HEK293 (cell line): Measurements from ENCODE around the gene PTPRN.

Source experiments
- KLF1 ChIP-seq: fragments of 450-650 bp; formaldehyde crosslinking; IDR thresholded peaks from 2 replicates; pipeline ENCODE4 v1.5.1; 2016; ENCODE audit warnings: missing biosample characterization, missing genetic modification characterization
- KLF16 ChIP-seq: fragments of 450-650 bp; formaldehyde crosslinking; IDR thresholded peaks from 2 replicates; pipeline ENCODE4 v1.5.1; 2017; ENCODE audit warnings: missing biosample characterization, missing genetic modification characterization
- PRDM1 ChIP-seq: fragments of 450-650 bp; formaldehyde crosslinking; IDR thresholded peaks from 2 replicates; pipeline ENCODE4; 2016; ENCODE audit warnings: missing biosample characterization, missing genetic modification characterization
- SALL2 ChIP-seq: fragments of 450-650 bp; formaldehyde crosslinking; IDR thresholded peaks from 2 replicates; pipeline ENCODE4 v1.5.0; 2017; ENCODE audit warnings: missing biosample characterization, mild to moderate bottlenecking, missing genetic modification characterization, borderline replicate concordance
- YY1 ChIP-seq: fragments of 450-650 bp; formaldehyde crosslinking; IDR thresholded peaks from 2 replicates; pipeline ENCODE4 v1.5.1; 2018; ENCODE audit warnings: missing biosample characterization, missing genetic modification characterization
- ZNF174 ChIP-seq: fragments of 450-650 bp; formaldehyde crosslinking; IDR thresholded peaks from 2 replicates; pipeline ENCODE4 v1.5.0; 2017; ENCODE audit warnings: missing biosample characterization, mild to moderate bottlenecking, missing genetic modification characterization
- ZNF24 ChIP-seq: fragments of 450-650 bp; formaldehyde crosslinking; IDR thresholded peaks from 2 replicates; pipeline ENCODE4 v1.5.1; 2016; ENCODE audit warnings: missing biosample characterization, missing genetic modification characterization
- ZNF704 ChIP-seq: fragments of 450-650 bp; formaldehyde crosslinking; IDR thresholded peaks from 2 replicates; pipeline ENCODE4 v1.5.1; 2016; ENCODE audit warnings: missing biosample characterization, missing genetic modification characterization
- ZNF776 ChIP-seq: fragments of 450-650 bp; formaldehyde crosslinking; IDR thresholded peaks from 2 replicates; pipeline ENCODE4 v1.5.0; 2017; ENCODE audit warnings: missing biosample characterization, missing genetic modification characterization, borderline replicate concordance
- ZNF791 ChIP-seq: fragments of 450-650 bp; formaldehyde crosslinking; IDR thresholded peaks from 2 replicates; pipeline ENCODE4 v1.5.1; 2016; ENCODE audit warnings: missing biosample characterization, missing genetic modification characterization
- ZSCAN30 ChIP-seq: fragments of 450-650 bp; IDR thresholded peaks from 2 replicates; pipeline ENCODE4 v1.5.1; 2018; ENCODE audit warnings: missing biosample characterization, mild to moderate bottlenecking, missing genetic modification characterization, moderate library complexity
- ZXDB ChIP-seq: fragments of 450-650 bp; formaldehyde crosslinking; IDR thresholded peaks from 2 replicates; pipeline ENCODE4 v1.5.1; 2016; ENCODE audit warnings: missing biosample characterization, missing genetic modification characterization
- TF ChIP-seq, protein P1 (sequence below): fragments of 450-650 bp; formaldehyde crosslinking; IDR thresholded peaks from 2 replicates; pipeline ENCODE4 v1.5.1; 2016; ENCODE audit warnings: missing biosample characterization, missing genetic modification characterization
- TF ChIP-seq, protein P2 (sequence below): fragments of 450-650 bp; formaldehyde crosslinking; IDR thresholded peaks from 2 replicates; pipeline ENCODE4 v1.5.1; 2016; ENCODE audit warnings: missing biosample characterization, missing genetic modification characterization

GRCh38 chr2:219252900-219253752, 56.1 kb downstream of the PTPRN start, which contains the start of gene TUBA4B:
- no peak for TF ChIP-seq ZNF24
- TF ChIP-seq, protein P1, sequence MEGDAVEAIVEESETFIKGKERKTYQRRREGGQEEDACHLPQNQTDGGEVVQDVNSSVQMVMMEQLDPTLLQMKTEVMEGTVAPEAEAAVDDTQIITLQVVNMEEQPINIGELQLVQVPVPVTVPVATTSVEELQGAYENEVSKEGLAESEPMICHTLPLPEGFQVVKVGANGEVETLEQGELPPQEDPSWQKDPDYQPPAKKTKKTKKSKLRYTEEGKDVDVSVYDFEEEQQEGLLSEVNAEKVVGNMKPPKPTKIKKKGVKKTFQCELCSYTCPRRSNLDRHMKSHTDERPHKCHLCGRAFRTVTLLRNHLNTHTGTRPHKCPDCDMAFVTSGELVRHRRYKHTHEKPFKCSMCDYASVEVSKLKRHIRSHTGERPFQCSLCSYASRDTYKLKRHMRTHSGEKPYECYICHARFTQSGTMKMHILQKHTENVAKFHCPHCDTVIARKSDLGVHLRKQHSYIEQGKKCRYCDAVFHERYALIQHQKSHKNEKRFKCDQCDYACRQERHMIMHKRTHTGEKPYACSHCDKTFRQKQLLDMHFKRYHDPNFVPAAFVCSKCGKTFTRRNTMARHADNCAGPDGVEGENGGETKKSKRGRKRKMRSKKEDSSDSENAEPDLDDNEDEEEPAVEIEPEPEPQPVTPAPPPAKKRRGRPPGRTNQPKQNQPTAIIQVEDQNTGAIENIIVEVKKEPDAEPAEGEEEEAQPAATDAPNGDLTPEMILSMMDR (tag by site-specific recombination) = no peak
- no peak for TF ChIP-seq ZXDB
- TF ChIP-seq KLF1 = no peak
- TF ChIP-seq ZSCAN30 (tag by site-specific recombination) = no peak
- no peak for TF ChIP-seq YY1 (tag by site-specific recombination)
- no peak for TF ChIP-seq ZNF174 (tag by site-specific recombination)
- TF ChIP-seq PRDM1 = no peak
- TF ChIP-seq ZNF704 (tag by site-specific recombination) = no peak
- no peak for TF ChIP-seq ZNF791 (tag by site-specific recombination)
- TF ChIP-seq KLF16 (tag by site-specific recombination) = no peak
- TF ChIP-seq ZNF776 (tag by site-specific recombination) = no peak
- TF ChIP-seq, protein P2, sequence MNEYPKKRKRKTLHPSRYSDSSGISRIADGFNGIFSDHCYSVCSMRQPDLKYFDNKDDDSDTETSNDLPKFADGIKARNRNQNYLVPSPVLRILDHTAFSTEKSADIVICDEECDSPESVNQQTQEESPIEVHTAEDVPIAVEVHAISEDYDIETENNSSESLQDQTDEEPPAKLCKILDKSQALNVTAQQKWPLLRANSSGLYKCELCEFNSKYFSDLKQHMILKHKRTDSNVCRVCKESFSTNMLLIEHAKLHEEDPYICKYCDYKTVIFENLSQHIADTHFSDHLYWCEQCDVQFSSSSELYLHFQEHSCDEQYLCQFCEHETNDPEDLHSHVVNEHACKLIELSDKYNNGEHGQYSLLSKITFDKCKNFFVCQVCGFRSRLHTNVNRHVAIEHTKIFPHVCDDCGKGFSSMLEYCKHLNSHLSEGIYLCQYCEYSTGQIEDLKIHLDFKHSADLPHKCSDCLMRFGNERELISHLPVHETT (tag by site-specific recombination) = no peak
- TF ChIP-seq SALL2 (tag by site-specific recombination) = no peak
